ENCODE results near the gene ERMAP.
"Not testable (repeated sequence)": the region's sequence is repeated elsewhere in the genome, so short reads cannot be mapped to it uniquely, and the experiment has no call there.

Gene ERMAP

DNA sequence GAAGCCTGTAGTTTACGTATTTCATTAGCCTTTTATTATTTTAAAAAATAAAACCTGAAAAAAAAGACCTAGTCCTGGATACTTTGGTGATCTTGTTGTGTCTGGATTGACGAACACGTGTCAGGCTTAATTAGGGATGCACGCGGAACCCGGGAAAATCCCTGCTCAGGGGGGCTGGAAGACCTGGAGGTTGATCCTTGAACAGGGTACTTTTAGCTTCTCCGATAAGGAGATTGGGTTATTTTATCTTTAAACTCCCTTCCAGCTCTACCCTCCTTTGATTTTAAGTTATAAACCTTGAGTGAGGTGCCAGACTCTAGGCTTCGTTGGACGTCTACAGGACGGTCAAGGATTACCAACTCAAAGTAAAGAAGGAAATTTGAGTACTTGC is 28.9 kb downstream of the ERMAP start:
- DNase-seq: no peak

GRCh38 chr1:42846257-42847110 is 29.6 kb downstream of the ERMAP start, which contains the start of gene ZNF691:
Gene ZNF691 (plus strand): TSS chr1:42846613. CDS start chr1:42849659, 3,046 bp downstream.
- peak; percentile 90 for DNase-seq

DNA sequence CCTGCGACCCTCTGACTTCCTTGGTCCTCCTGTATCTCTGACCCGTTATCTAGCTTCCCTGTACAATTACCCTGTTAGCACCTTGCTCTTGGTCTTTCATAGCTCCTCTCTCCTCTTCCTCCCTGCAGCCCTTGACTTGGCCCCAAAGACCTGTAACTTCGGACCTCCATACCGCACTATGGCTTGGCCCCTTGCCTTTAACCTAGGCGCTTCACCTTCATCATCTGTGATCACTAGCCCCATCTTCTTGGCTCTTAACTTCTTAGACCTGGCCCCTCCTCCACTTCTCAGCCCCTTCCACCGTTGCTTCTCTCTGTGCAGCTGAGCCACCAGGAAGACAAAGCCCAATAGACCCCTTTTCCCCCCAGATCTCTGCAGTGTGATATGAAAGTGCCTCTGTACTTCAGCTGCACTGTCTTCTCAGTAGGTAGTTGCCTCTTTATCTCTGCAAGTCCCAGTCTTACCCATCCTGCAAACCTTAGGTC is 30.2 kb downstream of the ERMAP start:
- DNase-seq: no peak

GRCh38 chr1:42847721-42848460 is 31.0 kb downstream of the ERMAP start:
- no peak for DNase-seq

DNA sequence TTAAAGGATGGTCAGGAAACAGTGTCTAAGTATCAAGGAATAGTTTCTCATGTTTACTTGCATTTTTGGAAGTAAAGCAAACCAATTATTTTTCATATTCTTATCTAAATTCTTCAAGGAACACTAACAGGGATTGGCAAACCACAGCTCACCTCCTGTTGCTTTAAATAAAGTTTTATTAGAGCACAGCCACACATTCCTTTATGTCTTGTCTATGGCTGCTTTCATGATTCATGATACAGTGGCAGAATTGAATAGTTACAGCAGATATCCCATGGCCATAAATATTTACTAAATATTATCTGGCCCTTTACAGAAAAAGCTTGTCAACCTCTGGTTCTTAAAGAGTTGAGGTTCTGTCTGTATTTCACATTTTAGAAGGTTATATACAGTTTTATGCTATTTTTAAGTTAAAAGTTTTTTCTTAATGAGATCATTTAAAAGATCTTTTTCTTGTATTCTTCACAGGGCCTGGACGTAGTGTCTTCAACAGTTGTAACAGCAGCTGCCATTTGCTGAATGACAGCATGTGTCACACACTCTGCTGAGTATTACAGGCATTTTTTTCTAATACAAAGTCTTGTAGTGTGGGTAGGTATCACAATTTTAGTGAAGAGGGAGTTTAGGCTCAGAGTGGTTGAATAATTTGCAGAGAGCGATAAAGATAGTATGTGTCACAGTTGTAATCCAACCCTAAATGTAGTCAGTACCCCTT is 32.1 kb downstream of the ERMAP start:
- no peak for DNase-seq

GRCh38 chr1:42849944-42850343 is 33.0 kb downstream of the ERMAP start:
- DNase-seq: no peak

DNA sequence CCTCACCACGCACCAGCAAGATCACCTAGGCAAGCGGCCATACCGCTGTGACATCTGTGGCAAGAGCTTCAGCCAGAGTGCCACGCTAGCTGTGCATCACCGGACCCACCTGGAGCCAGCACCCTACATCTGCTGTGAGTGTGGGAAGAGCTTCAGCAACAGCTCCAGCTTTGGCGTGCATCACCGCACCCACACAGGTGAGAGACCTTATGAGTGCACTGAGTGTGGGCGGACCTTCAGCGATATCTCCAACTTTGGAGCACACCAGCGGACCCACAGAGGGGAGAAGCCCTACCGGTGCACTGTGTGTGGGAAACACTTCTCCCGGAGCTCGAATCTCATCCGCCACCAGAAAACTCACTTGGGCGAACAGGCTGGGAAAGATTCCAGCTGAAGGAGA is 34.5 kb downstream of the ERMAP start:
- no peak for DNase-seq

GRCh38 chr1:42851960-42852607 is 35.2 kb downstream of the ERMAP start:
- DNase-seq: no peak

DNA sequence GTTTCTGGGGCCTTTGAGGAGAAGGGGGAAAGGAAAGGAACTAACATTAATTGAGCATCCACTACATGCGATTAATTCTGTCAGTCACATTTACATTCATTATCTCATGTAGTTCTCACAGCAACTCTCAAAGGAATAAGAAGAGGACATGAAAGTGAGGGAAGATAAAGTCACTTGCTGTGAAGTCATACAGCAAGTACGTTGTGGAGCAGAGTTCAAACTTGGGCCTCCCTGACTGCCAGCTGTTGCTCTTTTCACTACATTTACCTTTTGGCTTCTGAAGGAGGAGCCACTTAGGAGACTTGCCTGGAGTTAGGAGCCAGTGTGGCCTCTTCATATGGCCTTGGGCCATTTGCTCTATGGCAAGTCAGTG is 35.7 kb downstream of the ERMAP start:
- DNase-seq: no peak

DNA sequence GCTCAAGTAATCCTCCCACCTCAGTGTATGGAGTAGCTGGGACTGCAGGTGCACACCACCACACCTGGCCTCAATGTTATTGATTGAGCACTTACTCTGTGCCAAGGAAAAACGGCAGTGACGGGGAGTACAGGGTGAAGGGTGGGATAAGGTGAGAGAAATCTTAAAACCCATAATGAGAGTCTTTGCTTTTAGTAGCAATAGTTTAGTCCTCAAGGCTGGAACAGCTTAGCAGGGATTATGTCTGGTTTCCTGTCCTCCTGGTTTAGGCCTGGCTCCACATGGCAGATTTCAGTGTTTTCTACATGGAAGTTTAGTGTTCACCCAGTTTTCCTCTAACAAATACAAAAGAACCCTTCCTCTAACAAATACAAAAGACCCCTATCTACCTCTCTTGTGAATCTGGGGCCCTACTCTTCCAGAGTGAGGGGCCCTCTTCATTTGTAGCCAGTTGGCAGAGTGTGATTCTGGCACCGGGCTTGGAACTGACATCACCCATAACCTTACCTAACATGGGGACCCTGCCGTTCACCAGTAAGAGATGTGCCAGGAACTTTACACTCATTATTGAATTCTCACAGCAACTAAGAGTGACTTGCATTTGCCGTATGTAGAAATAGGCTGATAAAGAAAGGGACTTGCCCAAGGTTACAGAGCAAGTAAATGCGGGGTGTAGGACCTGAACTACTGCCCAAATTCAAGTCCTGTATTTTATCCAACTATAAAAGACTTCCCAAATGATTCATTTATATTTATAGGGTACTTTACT is 36.4 kb downstream of the ERMAP start:
- no peak for DNase-seq

DNA sequence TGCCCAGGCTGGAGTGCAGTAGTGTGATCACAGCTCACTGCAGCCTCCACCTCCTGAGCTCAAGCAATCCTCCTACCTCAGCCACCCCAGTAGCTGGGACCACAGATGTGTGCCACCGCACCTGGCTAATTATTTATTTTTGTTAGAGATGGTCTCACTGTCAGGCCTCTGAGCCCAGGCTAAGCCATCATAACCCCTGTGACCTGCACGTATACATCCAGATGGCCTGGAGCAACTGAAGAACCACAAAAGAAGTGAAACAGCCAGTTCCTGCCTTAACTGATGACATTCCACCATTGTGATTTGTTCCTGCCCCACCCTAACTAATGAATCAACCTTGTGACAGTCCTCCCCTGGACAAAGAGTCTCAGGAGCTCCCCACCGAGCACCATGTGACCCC is 39.6 kb downstream of the ERMAP start:
- DNase-seq: not testable (repeated sequence)

- not testable (repeated sequence) for DNase-seq
Observed at GRCh38 chr1:42859366-42859765, 42.4 kb downstream of the ERMAP start.

GRCh38 chr1:42860339-42861013 is 43.6 kb downstream of the ERMAP start:
- no peak for DNase-seq

DNA sequence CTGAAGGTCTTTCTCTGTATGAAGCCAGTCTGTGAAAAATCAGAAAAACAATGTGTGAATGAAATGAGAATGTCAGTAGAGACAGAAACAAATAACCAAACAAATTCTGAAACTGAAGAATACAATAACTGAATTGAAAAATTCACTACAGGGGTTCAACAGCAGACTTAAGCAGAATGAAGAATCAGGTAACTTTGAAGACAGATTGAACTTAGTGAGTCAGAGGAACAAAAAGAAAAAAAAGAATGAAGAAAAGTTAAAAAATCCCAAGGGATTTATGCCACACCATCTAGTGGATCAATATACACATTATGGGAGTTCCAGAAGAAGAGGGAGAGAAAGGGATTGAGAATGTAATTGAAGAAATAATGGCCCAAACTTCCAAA is 44.1 kb downstream of the ERMAP start:
- DNase-seq: no peak

GRCh38 chr1:42866549-42866948 is 49.6 kb downstream of the ERMAP start:
- no peak for DNase-seq

DNA sequence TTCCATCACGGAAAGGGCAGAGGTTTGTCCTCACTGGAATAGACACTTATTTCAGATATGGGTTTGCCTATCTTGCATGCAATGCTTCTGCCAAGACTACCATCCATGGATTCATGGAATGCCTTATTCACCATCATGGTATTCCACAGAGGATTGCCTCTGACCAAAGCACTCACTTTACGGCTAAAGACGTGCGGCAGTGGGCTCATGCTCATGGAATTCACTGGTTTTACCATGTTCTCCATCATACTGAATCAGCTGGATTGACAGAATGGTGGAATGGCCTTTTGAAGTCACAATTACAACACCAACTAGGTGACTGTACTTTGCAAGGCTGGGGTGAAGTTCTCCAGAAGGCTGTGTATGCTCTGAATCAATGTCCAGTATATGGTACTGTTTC is 51.5 kb downstream of the ERMAP start:
- DNase-seq: not testable (repeated sequence)

GRCh38 chr1:42869254-42869653 is 52.3 kb downstream of the ERMAP start:
- DNase-seq: not testable (repeated sequence)

GRCh38 chr1:42869751-42870150 is 52.8 kb downstream of the ERMAP start:
- DNase-seq: not testable (repeated sequence)

GRCh38 chr1:42873108-42873507 is 56.2 kb downstream of the ERMAP start:
- not testable (repeated sequence) for DNase-seq

GRCh38 chr1:42873670-42874069 is 56.7 kb downstream of the ERMAP start:
- DNase-seq: no peak

- DNase-seq: no peak
Observed at GRCh38 chr1:42876009-42876408, 59.1 kb downstream of the ERMAP start.

All from CD4-positive, alpha-beta T cell treated with Interferon gamma for 1 hour (primary cell).